GM23338 (cell line): ENCODE measurements around the gene CLEC14A. TPM values are rescaled to one million over a fixed set of nuclear protein-coding genes. Genes with fewer than 3 reads are reported as not detected.

Experiments
- ATAC-seq: fragments of 200-7000 bp; cut with Tn5 transposase; 3 replicates; pipeline ENCODE4 v1.9.1; 2020
- DNase-seq: peaks from one replicate; pipeline ENCODE4 v3.0.0-alpha.2; 2015; ENCODE audit warnings: low spot score
- H2AFZ ChIP-seq: fragments of 200-600 bp; sonication (generic); 2 replicates; pipeline ENCODE4 v1.8.0; 2016; ENCODE audit warnings: antibody characterized with exemption, mild to moderate bottlenecking, moderate library complexity
- H3F3A ChIP-seq: fragments of 200-600 bp; sonication (generic); replicated peaks from 2 replicates; pipeline ENCODE4 v1.8.0; 2017; ENCODE audit warnings: antibody characterized with exemption, mixed run types, low read depth
- H3K27ac ChIP-seq: fragments of 200-600 bp; sonication (generic); 2 replicates; pipeline ENCODE4 v1.6.1; 2016; ENCODE audit warnings: low read depth
- H3K27me3 ChIP-seq: fragments of 200-600 bp; sonication (generic); 2 replicates; pipeline ENCODE4 v1.8.0; 2016; ENCODE audit warnings: mild to moderate bottlenecking, mixed run types, moderate library complexity; ENCODE audit not compliant: insufficient read depth
- H3K36me3 ChIP-seq: fragments of 200-600 bp; sonication (generic); 2 replicates; pipeline ENCODE4 v1.8.0; 2016; ENCODE audit warnings: mild to moderate bottlenecking; ENCODE audit not compliant: insufficient read depth
- H3K4me1 ChIP-seq: fragments of 200-600 bp; sonication (generic); 2 replicates; pipeline ENCODE4 v1.8.0; 2016; ENCODE audit warnings: mild to moderate bottlenecking, moderate library complexity; ENCODE audit not compliant: insufficient read depth
- H3K4me2 ChIP-seq: fragments of 200-600 bp; sonication (generic); 2 replicates; pipeline ENCODE4 v1.7.1; 2017; ENCODE audit warnings: mixed run types
- H3K4me3 ChIP-seq: fragments of 200-600 bp; sonication (generic); 2 replicates; pipeline ENCODE4 v1.6.1; 2016; ENCODE audit warnings: mixed run types
- H3K79me2 ChIP-seq: fragments of 200-600 bp; sonication (generic); replicated peaks from 2 replicates; pipeline ENCODE4 v1.8.0; 2017; ENCODE audit warnings: mild to moderate bottlenecking; ENCODE audit not compliant: insufficient read depth
- H3K9me2 ChIP-seq: fragments of 200-600 bp; sonication (generic); 2 replicates; pipeline ENCODE4 v1.8.0; 2017; ENCODE audit not compliant: insufficient read depth
- H4K20me1 ChIP-seq: fragments of 200-600 bp; sonication (generic); replicated peaks from 2 replicates; pipeline ENCODE4 v1.8.0; 2017; ENCODE audit warnings: mild to moderate bottlenecking; ENCODE audit not compliant: insufficient read depth
- H3K27ac Mint-ChIP-seq: 2 replicates; pipeline ENCODE4 v1.8.0; 2020; ENCODE audit warnings: inconsistent platforms, mild to moderate bottlenecking, moderate library complexity, mixed read lengths
- H3K27me3 Mint-ChIP-seq: 3 replicates; pipeline ENCODE4 v1.8.0; 2022; ENCODE audit warnings: low read depth, mild to moderate bottlenecking, moderate library complexity, mixed read lengths, inconsistent platforms; ENCODE audit not compliant: insufficient read depth, poor library complexity
- H3K36me3 Mint-ChIP-seq: 3 replicates; pipeline ENCODE4 v1.8.0; 2021; ENCODE audit warnings: low read depth, mild to moderate bottlenecking, inconsistent platforms, moderate library complexity, mixed read lengths
- H3K4me1 Mint-ChIP-seq: 3 replicates; pipeline ENCODE4 v1.8.0; 2020; ENCODE audit warnings: mild to moderate bottlenecking, inconsistent platforms, mixed read lengths
- H3K4me3 Mint-ChIP-seq: 3 replicates; pipeline ENCODE4 v1.8.0; 2021; ENCODE audit warnings: moderate library complexity, mild to moderate bottlenecking, inconsistent platforms, mixed read lengths
- H3K9me3 Mint-ChIP-seq: 3 replicates; pipeline ENCODE4 v1.8.0; 2020; ENCODE audit warnings: moderate library complexity, mild to moderate bottlenecking, inconsistent platforms, mixed read lengths
- CREB1 ChIP-seq: fragments of 250-450 bp; sonication (Bioruptor Pico); IDR thresholded peaks from 2 replicates; pipeline ENCODE4 v1.5.0; 2020; ENCODE audit warnings: low read depth, mild to moderate bottlenecking, moderate library complexity
- CTCF ChIP-seq, 2 experiments: fragments of 200-600 bp in 1 of 2; sonication (generic) in 1 of 2; conservative IDR thresholded peaks; 2 replicates each; pipeline versions ENCODE4 v1.5.1 to v1.6.1; 2016 to 2017; ENCODE audit warnings: antibody characterized with exemption in 2 of 2, low read depth in 2 of 2, mild to moderate bottlenecking in 2 of 2, moderate library complexity in 1 of 2
- EZH2 ChIP-seq: fragments of 200-600 bp; sonication (generic); IDR thresholded peaks from one replicate; pipeline ENCODE4 v1.8.0; 2017; ENCODE audit warnings: antibody characterized with exemption, mild to moderate bottlenecking, low read depth; ENCODE audit not compliant: unreplicated experiment
- EZH2phosphoT487 ChIP-seq: fragments of 200-600 bp; sonication (generic); IDR thresholded peaks from one replicate; pipeline ENCODE4 v1.8.1; 2018; ENCODE audit warnings: antibody characterized with exemption; ENCODE audit not compliant: unreplicated experiment
- JUNB ChIP-seq: IDR thresholded peaks from one replicate; pipeline ENCODE4 v1.6.1; 2016; ENCODE audit warnings: antibody characterized with exemption; ENCODE audit not compliant: unreplicated experiment
- NANOG ChIP-seq: IDR thresholded peaks from 2 replicates; pipeline ENCODE4 v1.6.1; 2016; ENCODE audit warnings: antibody characterized with exemption, borderline replicate concordance
- POLR2AphosphoS5 ChIP-seq: IDR thresholded peaks from 2 replicates; pipeline ENCODE4 v1.6.1; 2016; ENCODE audit warnings: antibody characterized with exemption, low read depth
- STAT1 ChIP-seq: IDR thresholded peaks from one replicate; pipeline ENCODE4 v1.6.1; 2016; ENCODE audit warnings: antibody characterized with exemption; ENCODE audit not compliant: unreplicated experiment
- ZNF114 ChIP-seq: fragments of 250-450 bp; sonication (Bioruptor Pico); IDR thresholded peaks from 2 replicates; pipeline ENCODE4 v1.5.0; 2020; ENCODE audit warnings: mild to moderate bottlenecking, moderate library complexity
- ZNF331 ChIP-seq: fragments of 250-450 bp; sonication (Bioruptor Pico); IDR thresholded peaks from 2 replicates; pipeline ENCODE4 v1.5.0; 2020; ENCODE audit warnings: low read depth, mild to moderate bottlenecking, moderate library complexity
- ZNF462 ChIP-seq: fragments of 250-450 bp; sonication (Bioruptor Pico); IDR thresholded peaks from 2 replicates; pipeline ENCODE4 v1.5.0; 2020; ENCODE audit warnings: mild to moderate bottlenecking, moderate library complexity
- polyA plus RNA-seq: library from polyadenylated mRNA; unstranded; fragments of >200 nt; fragmentation: Nextera tagmentation; extraction: Ambion mirVana; gene quantifications from 2 replicates; pipeline ENCODE4 v1.2.1, GENCODE V29; 2016
- total RNA-seq: library from RNA; depleted of rRNA; stranded (reverse); fragments of >200 nt; shearing (Covaris generic); gene quantifications from 2 replicates; pipeline ENCODE4 v1.2.3, GENCODE V29; 2014
- TF ChIP-seq, protein P1 (sequence below): IDR thresholded peaks from 2 replicates; pipeline ENCODE4 v1.6.1; 2016; ENCODE audit warnings: antibody characterized with exemption
- TF ChIP-seq, protein P2 (sequence below): IDR thresholded peaks from one replicate; pipeline ENCODE4 v1.6.1; 2018; ENCODE audit warnings: antibody characterized with exemption; ENCODE audit not compliant: unreplicated experiment

CLEC14A gene
- total and polyA plus RNA-seq, 2 experiments from 2014 or later = not detected

DNA sequence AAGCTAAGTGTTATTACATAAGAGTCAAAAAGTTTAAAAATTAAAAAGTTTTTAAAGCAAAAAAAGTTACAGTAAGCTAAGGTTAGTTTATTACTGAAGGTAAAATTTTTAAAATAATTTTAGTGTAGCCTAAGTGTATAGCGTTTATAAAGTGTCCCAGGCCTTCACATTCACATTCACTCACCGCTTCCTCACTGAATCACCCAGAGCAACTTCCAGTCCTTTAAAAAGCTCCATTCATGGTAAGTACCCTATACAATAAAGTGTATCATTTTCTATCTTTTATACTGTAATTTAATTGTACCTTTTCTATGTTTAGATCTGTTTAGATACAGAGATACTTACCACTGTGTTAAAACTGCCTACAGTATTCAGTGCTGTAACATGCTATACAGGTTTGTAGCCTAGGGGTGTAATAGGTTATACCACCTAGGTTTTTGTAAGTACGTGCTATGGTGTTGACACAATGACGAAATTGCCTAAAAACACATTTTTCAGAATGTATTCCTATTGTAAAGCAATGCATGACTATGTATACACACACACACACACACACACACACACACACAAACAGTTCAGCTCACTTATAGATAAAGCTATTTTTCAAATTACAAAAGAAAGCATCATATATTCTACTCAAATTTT is 3.7 kb downstream of the CLEC14A start:
- Histone ChIP-seq H3K79me2 (no peaks in the 10 kb centered on the region), H4K20me1 (no peaks in the 10 kb centered on the region), H3K36me3 (no peaks in the 10 kb centered on the region), H3K27me3 (peaks cover 90% of the 10 kb centered on the region), H3F3A (no peaks in the 10 kb centered on the region), H3K4me1 (peaks cover 7% of the 10 kb centered on the region; the same call in 1 of the 2 replicates), H2AFZ (no peak overlapping the region), H3K4me3 (no peak overlapping the region), H3K27ac (no peak overlapping the region), H3K9me2 (no peaks in the 10 kb centered on the region), H3K4me2 (no peak overlapping the region)
- no peak for ATAC-seq
- no peak for DNase-seq
- peaks cover 39% of the 10 kb centered on the region for H3K27me3 Mint-ChIP-seq
- H3K27ac Mint-ChIP-seq = no peak overlapping the region
- H3K9me3 Mint-ChIP-seq = no peaks in the 10 kb centered on the region; the same call in 2 of the 3 replicates
- no peak overlapping the region for H3K4me3 Mint-ChIP-seq
- H3K36me3 Mint-ChIP-seq = no peaks in the 10 kb centered on the region
- H3K4me1 Mint-ChIP-seq = peaks cover 17% of the 10 kb centered on the region
- TF ChIP-seq, protein P1, sequence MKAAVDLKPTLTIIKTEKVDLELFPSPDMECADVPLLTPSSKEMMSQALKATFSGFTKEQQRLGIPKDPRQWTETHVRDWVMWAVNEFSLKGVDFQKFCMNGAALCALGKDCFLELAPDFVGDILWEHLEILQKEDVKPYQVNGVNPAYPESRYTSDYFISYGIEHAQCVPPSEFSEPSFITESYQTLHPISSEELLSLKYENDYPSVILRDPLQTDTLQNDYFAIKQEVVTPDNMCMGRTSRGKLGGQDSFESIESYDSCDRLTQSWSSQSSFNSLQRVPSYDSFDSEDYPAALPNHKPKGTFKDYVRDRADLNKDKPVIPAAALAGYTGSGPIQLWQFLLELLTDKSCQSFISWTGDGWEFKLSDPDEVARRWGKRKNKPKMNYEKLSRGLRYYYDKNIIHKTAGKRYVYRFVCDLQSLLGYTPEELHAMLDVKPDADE = no peak
- TF ChIP-seq NANOG = no peak
- TF ChIP-seq EZH2 = no peak
- no peak for TF ChIP-seq ZNF331
- no peak for TF ChIP-seq CREB1 (CRISPR knock-in tag)
- TF ChIP-seq POLR2AphosphoS5 = no peak
- TF ChIP-seq ZNF462 (CRISPR knock-in tag) = no peak
- no peak for TF ChIP-seq EZH2phosphoT487
- TF ChIP-seq ZNF114 (CRISPR knock-in tag) = no peak
- TF ChIP-seq, protein P2, sequence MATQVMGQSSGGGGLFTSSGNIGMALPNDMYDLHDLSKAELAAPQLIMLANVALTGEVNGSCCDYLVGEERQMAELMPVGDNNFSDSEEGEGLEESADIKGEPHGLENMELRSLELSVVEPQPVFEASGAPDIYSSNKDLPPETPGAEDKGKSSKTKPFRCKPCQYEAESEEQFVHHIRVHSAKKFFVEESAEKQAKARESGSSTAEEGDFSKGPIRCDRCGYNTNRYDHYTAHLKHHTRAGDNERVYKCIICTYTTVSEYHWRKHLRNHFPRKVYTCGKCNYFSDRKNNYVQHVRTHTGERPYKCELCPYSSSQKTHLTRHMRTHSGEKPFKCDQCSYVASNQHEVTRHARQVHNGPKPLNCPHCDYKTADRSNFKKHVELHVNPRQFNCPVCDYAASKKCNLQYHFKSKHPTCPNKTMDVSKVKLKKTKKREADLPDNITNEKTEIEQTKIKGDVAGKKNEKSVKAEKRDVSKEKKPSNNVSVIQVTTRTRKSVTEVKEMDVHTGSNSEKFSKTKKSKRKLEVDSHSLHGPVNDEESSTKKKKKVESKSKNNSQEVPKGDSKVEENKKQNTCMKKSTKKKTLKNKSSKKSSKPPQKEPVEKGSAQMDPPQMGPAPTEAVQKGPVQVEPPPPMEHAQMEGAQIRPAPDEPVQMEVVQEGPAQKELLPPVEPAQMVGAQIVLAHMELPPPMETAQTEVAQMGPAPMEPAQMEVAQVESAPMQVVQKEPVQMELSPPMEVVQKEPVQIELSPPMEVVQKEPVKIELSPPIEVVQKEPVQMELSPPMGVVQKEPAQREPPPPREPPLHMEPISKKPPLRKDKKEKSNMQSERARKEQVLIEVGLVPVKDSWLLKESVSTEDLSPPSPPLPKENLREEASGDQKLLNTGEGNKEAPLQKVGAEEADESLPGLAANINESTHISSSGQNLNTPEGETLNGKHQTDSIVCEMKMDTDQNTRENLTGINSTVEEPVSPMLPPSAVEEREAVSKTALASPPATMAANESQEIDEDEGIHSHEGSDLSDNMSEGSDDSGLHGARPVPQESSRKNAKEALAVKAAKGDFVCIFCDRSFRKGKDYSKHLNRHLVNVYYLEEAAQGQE = no peak
- no peak for TF ChIP-seq JUNB
- TF ChIP-seq STAT1 = no peak
- no peak for TF ChIP-seq CTCF (conservative IDR thresholded peaks at IDR 0.05; ENCODE audit: low read depth in 2 of 2)
